Measurements from ENCODE around the gene MRPS18B. TPM values are rescaled to one million over a fixed set of nuclear protein-coding genes. Genes with fewer than 3 reads are reported as not detected.
A peak's percentile ranks its signal among the peaks of the same experiment; 100 is the strongest.

Gene MRPS18B
- total and polyA plus RNA-seq, 2 of the 13 experiments (the other 11 are each of a cell fraction or from before 2014, with no cell fraction given) = 125 to 131 TPM

DNA sequence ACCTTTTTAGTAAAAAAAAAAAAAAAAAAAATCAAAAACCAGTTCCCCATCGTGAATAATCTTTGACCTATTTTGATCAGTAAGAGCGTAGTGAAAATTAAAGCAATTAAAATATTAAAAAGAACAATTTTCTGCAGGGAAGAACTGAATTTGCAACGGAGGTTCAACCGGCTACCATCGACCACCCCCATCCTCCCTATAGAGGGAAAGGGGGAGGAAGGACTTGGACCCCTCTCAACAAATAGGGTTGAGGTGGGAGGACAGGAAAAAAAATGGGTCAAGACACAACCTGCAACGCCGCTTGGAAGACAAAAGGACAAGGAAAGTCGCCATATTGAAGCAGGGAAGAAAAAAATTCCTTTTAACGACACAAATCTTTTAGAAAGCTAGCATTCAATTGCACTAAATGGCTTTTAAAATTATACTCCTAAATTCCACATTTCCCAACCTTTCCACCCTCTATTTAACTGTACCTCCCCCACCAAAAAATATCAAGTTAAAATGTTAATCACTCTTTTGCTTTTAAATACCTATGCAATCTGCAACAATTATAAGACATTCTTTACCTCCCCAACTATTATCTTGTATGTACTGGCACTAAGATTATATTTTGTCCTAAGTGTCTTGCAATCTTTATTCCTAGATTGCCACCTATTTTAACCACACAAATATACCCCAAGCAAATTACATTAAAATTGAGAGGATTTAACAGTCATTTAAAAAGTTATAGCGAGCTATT, 2.3 kb upstream of the MRPS18B start (continued):
- TF ChIP-seq, protein P1, sequence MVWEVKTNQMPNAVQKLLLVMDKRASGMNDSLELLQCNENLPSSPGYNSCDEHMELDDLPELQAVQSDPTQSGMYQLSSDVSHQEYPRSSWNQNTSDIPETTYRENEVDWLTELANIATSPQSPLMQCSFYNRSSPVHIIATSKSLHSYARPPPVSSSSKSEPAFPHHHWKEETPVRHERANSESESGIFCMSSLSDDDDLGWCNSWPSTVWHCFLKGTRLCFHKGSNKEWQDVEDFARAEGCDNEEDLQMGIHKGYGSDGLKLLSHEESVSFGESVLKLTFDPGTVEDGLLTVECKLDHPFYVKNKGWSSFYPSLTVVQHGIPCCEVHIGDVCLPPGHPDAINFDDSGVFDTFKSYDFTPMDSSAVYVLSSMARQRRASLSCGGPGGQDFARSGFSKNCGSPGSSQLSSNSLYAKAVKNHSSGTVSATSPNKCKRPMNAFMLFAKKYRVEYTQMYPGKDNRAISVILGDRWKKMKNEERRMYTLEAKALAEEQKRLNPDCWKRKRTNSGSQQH (CRISPR knock-in tag; IDR thresholded peaks at IDR 0.05; ENCODE audit: low read depth) = 0 out of 2 replicates have a peak, but pooled peaks have one; percentile 5
- peak; percentile 77; the same call in 1 of the 2 replicates for TF ChIP-seq ZC3H4 (CRISPR knock-in tag; IDR thresholded peaks at IDR 0.05; ENCODE audit: borderline replicate concordance)
- peak; percentile 5; the same call in 1 of the 2 replicates for TF ChIP-seq RAD21 (CRISPR knock-in tag; IDR thresholded peaks at IDR 0.05)
- peak; percentile 35 for TF ChIP-seq TBL1XR1 (IDR thresholded peaks at IDR 0.05; ENCODE audit: borderline replicate concordance, low read length, partially characterized antibody)
- TF ChIP-seq, protein P2, sequence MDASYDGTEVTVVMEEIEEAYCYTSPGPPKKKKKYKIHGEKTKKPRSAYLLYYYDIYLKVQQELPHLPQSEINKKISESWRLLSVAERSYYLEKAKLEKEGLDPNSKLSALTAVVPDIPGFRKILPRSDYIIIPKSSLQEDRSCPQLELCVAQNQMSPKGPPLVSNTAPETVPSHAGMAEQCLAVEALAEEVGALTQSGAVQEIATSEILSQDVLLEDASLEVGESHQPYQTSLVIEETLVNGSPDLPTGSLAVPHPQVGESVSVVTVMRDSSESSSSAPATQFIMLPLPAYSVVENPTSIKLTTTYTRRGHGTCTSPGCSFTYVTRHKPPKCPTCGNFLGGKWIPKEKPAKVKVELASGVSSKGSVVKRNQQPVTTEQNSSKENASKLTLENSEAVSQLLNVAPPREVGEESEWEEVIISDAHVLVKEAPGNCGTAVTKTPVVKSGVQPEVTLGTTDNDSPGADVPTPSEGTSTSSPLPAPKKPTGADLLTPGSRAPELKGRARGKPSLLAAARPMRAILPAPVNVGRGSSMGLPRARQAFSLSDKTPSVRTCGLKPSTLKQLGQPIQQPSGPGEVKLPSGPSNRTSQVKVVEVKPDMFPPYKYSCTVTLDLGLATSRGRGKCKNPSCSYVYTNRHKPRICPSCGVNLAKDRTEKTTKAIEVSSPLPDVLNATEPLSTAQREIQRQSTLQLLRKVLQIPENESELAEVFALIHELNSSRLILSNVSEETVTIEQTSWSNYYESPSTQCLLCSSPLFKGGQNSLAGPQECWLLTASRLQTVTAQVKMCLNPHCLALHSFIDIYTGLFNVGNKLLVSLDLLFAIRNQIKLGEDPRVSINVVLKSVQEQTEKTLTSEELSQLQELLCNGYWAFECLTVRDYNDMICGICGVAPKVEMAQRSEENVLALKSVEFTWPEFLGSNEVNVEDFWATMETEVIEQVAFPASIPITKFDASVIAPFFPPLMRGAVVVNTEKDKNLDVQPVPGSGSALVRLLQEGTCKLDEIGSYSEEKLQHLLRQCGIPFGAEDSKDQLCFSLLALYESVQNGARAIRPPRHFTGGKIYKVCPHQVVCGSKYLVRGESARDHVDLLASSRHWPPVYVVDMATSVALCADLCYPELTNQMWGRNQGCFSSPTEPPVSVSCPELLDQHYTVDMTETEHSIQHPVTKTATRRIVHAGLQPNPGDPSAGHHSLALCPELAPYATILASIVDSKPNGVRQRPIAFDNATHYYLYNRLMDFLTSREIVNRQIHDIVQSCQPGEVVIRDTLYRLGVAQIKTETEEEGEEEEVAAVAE (CRISPR knock-in tag; IDR thresholded peaks at IDR 0.05; ENCODE audit: borderline replicate concordance) = peak; percentile 32; the same call in 1 of the 2 replicates
- TF ChIP-seq, protein P3, sequence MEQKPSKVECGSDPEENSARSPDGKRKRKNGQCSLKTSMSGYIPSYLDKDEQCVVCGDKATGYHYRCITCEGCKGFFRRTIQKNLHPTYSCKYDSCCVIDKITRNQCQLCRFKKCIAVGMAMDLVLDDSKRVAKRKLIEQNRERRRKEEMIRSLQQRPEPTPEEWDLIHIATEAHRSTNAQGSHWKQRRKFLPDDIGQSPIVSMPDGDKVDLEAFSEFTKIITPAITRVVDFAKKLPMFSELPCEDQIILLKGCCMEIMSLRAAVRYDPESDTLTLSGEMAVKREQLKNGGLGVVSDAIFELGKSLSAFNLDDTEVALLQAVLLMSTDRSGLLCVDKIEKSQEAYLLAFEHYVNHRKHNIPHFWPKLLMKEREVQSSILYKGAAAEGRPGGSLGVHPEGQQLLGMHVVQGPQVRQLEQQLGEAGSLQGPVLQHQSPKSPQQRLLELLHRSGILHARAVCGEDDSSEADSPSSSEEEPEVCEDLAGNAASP (CRISPR knock-in tag; IDR thresholded peaks at IDR 0.05; ENCODE audit: borderline replicate concordance) = peak; percentile 24; the same call in 1 of the 2 replicates
- 0 out of 2 replicates have a peak, but pooled peaks have one; percentile 63 for TF ChIP-seq NCOA5 (CRISPR knock-in tag; IDR thresholded peaks at IDR 0.05)
- TF ChIP-seq KDM5B (CRISPR knock-in tag; IDR thresholded peaks at IDR 0.05; ENCODE audit: borderline replicate concordance) = no peak
- TF ChIP-seq, protein P4, sequence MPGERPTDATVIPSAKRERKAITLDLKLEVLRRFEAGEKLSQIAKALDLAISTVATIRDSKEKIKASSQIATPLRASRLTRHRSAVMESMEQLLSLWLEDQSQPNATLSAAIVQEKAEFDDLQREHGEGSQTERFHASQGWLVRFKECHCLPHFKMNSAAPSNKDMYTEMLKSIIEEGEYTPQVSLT (CRISPR knock-in tag; IDR thresholded peaks at IDR 0.05; ENCODE audit: borderline replicate concordance, low read depth) = no peak
- 0 out of 2 replicates have a peak, but pooled peaks have one; percentile 12 for TF ChIP-seq ZNF792 (CRISPR knock-in tag; IDR thresholded peaks at IDR 0.05)
- TF ChIP-seq AKAP8 (CRISPR knock-in tag; IDR thresholded peaks at IDR 0.05) = peak; percentile 46; the same call in 1 of the 2 replicates
- TF ChIP-seq, protein P5, sequence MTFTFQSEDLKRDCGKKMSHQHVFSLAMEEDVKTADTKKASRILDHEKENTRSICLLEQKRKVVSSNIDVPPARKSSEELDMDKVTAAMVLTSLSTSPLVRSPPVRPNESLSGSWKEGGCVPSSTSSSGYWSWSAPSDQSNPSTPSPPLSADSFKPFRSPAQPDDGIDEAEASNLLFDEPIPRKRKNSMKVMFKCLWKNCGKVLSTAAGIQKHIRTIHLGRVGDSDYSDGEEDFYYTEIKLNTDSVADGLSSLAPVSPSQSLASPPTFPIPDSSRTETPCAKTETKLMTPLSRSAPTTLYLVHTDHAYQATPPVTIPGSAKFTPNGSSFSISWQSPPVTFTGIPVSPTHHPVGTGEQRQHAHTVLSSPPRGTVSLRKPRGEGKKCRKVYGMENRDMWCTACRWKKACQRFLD (CRISPR knock-in tag; IDR thresholded peaks at IDR 0.05; ENCODE audit: borderline replicate concordance) = 0 out of 2 replicates have a peak, but pooled peaks have one; percentile 15
- TF ChIP-seq HNRNPL (IDR thresholded peaks at IDR 0.05; ENCODE audit: low read depth, low read length) = 0 out of 2 replicates have a peak, but pooled peaks have one; percentile 19
- TF ChIP-seq ZNF253 (CRISPR knock-in tag; IDR thresholded peaks at IDR 0.05; ENCODE audit: borderline replicate concordance) = no peak
- TF ChIP-seq ZNF20 (CRISPR knock-in tag; IDR thresholded peaks at IDR 0.05) = peak; percentile 62; the same call in 1 of the 2 replicates
- TF ChIP-seq SIN3B (IDR thresholded peaks at IDR 0.05; ENCODE audit: low read length) = 0 out of 2 replicates have a peak, but pooled peaks have one; percentile 3
- TF ChIP-seq, protein P6, sequence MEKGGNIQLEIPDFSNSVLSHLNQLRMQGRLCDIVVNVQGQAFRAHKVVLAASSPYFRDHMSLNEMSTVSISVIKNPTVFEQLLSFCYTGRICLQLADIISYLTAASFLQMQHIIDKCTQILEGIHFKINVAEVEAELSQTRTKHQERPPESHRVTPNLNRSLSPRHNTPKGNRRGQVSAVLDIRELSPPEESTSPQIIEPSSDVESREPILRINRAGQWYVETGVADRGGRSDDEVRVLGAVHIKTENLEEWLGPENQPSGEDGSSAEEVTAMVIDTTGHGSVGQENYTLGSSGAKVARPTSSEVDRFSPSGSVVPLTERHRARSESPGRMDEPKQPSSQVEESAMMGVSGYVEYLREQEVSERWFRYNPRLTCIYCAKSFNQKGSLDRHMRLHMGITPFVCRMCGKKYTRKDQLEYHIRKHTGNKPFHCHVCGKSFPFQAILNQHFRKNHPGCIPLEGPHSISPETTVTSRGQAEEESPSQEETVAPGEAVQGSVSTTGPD (CRISPR knock-in tag; IDR thresholded peaks at IDR 0.05) = 0 out of 2 replicates have a peak, but pooled peaks have one; percentile 46

Data from HepG2 (cell line).